ENCODE results near the gene APBA1.
"Not testable (repeated sequence)": the region's sequence is repeated elsewhere in the genome, so short reads cannot be mapped to it uniquely, and the experiment has no call there.

The APBA1 gene

GRCh38 chr9:69444021-69444420 is 228.2 kb downstream of the APBA1 start:
- no peak for DNase-seq (ENCODE audit: low read depth in 2 of 2)

- no peak for DNase-seq (ENCODE audit: low read depth in 2 of 2)
Measured at GRCh38 chr9:69443178-69443577, 229.0 kb downstream of the APBA1 start.

GRCh38 chr9:69442486-69442885 is 229.7 kb downstream of the APBA1 start:
- no peak for DNase-seq (ENCODE audit: low read depth in 2 of 2)

- DNase-seq (ENCODE audit: low read depth in 2 of 2) = not testable (repeated sequence)
Measured at GRCh38 chr9:69440254-69440955, 231.8 kb downstream of the APBA1 start.

GRCh38 chr9:69439654-69440053 is 232.5 kb downstream of the APBA1 start:
- DNase-seq (ENCODE audit: low read depth in 2 of 2) = not testable (repeated sequence)

- DNase-seq (ENCODE audit: low read depth in 2 of 2) = no peak
Measured at GRCh38 chr9:69433968-69434367, 238.2 kb downstream of the APBA1 start.

- no peak for DNase-seq (ENCODE audit: low read depth in 2 of 2)
Measured at GRCh38 chr9:69433392-69433791, 238.8 kb downstream of the APBA1 start.

- DNase-seq (ENCODE audit: low read depth in 2 of 2) = no peak
Measured at GRCh38 chr9:69432623-69433022, 239.5 kb downstream of the APBA1 start.

- no peak for DNase-seq (ENCODE audit: low read depth in 2 of 2)
Measured at GRCh38 chr9:69431777-69432176, 240.4 kb downstream of the APBA1 start.

GRCh38 chr9:69431203-69431602 is 241.0 kb downstream of the APBA1 start:
- DNase-seq (ENCODE audit: low read depth in 2 of 2) = no peak

- no peak for DNase-seq (ENCODE audit: low read depth in 2 of 2)
Measured at GRCh38 chr9:69430206-69430605, 242.0 kb downstream of the APBA1 start.

GRCh38 chr9:69429281-69429680 is 242.9 kb downstream of the APBA1 start:
- DNase-seq (ENCODE audit: low read depth in 2 of 2) = no peak

- DNase-seq (ENCODE audit: low read depth in 2 of 2) = no peak
Measured at GRCh38 chr9:69428017-69428785, 244.0 kb downstream of the APBA1 start.

GRCh38 chr9:69427286-69427685 is 244.9 kb downstream of the APBA1 start:
- DNase-seq (ENCODE audit: low read depth in 2 of 2) = no peak

GRCh38 chr9:69425136-69425801 is 246.9 kb downstream of the APBA1 start:
- DNase-seq (ENCODE audit: low read depth in 2 of 2) = no peak

GRCh38 chr9:69421908-69422801 is 250.0 kb downstream of the APBA1 start:
- DNase-seq (ENCODE audit: low read depth in 2 of 2) = no peak

GRCh38 chr9:69420611-69421270 is 251.4 kb downstream of the APBA1 start:
- DNase-seq (ENCODE audit: low read depth in 2 of 2) = no peak

- DNase-seq (ENCODE audit: low read depth in 2 of 2) = no peak
Measured at GRCh38 chr9:69412741-69413150, 259.4 kb downstream of the APBA1 start.

GRCh38 chr9:69411931-69412740 is 260.0 kb downstream of the APBA1 start:
- no peak for DNase-seq (ENCODE audit: low read depth in 2 of 2)

GRCh38 chr9:69411246-69411645 is 260.9 kb downstream of the APBA1 start:
- DNase-seq (ENCODE audit: low read depth in 2 of 2) = no peak

Measured in activated CD8-positive, alpha-beta memory T cell treated with anti-CD3 and anti-CD28 coated beads for 4 hours (primary cell).